LoVo (cell line): ENCODE data around the gene PHF5A.

Source experiments
- DNase-seq: peaks from one replicate; pipeline ENCODE4 v3.0.0-alpha.2; 2016; ENCODE audit warnings: low spot score

The PHF5A gene

DNA sequence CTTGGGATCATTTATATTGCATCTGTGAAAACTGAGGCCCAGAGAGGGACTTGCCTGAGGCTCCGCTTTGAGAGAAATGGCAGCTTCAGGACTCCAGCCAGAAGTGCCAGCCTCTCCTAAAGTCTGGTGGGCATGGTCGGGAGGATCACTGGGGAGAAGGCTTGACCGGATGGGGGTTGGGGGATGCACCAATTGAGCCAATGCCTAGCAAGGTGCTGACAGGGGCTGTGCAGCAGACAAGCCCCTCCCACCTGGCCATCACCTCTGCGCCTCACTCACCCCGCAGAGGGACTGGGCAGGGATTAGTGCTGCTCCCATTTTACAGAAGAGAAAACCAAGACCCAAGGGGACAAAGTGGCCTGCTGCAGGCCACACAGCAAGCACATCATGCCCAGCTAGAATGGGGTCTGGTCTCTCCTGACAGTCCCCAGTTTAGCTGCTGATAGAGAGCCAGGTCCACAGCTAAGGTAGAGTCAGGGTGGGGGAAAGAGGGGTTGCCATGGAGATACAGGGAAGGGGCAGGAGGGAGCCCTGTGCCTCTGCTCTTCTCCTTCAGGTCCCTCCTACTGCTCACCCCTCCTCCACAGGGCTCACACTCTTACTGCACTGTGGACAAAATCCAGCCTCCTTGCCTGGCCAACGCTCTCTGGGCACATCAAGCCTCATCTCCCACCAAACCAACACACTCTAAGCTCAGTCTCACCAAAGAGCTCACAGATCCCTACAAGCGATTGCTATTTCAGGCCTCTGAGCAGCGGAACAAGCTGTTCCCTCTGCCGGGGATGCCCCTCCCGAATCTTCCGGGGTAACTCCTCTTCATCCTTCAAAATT is 57.3 kb downstream of the PHF5A start:
- no peak for DNase-seq

DNA sequence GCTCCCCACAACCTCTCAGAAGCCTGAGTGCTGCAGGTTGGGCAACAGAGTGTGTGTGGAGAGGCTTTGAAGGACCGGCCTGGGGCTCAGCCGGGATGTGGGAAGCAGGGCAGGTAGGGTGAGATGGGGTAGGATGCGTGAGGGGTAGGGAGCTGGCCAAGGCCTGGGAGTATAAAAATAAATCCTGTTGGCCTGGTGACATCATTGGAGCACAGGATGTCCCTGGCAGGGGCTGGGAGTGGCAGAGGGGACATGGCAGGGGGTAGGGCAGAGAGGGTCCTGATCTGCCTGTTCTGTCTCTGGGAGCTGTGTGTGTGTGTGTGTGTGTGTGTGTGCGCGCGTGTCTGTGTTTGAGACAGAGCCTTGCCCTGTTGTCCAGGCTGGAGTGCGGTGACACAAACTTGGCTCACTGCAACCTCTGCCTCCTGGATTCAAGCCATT is 58.2 kb downstream of the PHF5A start:
- no peak for DNase-seq
